Amniotic epithelial cell (primary cell): ENCODE results near the gene LRRC53.
A peak's percentile ranks its signal among the peaks of the same experiment; 100 is the strongest.

Experiments
- DNase-seq: peaks from one replicate; pipeline ENCODE4 v3.0.0-alpha.2; 2010; ENCODE audit warnings: low read depth

The LRRC53 gene

DNA sequence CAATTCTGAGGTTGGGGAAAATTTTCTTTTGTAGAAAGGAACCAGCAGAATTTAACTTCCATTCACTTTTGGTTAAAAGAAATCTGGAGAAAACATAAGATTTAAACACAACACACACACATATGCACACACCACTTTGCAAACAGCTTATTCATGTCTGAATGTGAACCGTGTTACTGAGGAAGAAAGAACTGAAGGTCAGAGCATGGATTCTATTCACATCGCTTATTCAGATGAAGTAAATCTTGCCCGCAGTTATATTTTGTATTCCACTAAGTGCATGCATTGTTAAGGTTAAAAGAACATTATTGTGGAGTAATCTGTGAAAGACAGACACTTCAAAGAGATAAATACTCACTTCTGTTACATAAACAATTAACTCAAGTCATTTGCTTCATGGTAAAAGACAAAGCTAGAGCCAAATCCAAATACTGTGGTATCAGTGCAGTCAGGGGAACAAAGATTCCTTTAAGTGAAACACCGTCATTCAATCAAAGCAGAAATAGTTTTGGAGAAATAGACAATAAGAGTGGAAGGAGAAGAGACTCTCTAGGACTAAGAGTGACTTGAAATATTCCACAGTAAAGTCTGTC, 82.0 kb downstream of the LRRC53 start:
- no peak for DNase-seq

DNA sequence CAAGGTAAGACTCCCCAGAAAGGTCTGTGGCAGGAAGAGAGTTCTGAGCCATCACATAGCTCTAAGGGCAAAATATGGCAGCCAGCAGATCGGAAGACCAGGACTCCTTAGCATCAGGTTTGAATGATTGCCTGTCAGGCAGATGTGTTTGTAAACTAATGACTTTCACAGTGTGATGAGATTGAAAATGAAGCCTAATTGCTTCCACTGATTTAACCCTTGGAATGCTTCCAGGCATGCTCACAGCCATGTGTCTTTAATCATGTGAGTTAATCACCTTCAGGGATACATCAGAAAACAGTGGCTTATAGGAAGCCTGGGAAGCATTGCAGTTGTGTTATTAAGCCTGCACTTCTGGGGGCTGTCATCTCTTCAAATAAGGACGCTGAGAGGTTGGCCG, 82.8 kb downstream of the LRRC53 start:
- no peak for DNase-seq

DNA sequence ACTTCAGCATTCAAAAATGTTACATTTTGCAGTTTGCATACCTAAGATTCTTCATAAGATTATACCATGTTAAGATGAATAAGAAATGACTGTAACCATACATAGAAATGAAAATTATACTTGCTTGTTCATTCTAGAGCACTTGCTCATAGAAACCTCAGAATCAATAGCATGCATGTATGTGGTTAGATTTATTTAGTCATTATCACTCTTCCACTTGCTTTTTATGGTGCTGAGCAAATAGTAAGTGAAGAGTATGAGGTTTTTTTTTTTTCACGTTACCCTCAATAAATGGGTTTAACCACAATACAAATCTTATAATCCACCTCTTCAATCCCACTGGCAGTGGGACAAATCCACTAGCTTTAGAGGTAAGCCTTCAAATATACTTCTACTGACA, 84.7 kb downstream of the LRRC53 start:
- DNase-seq, result peak; percentile 34

DNA sequence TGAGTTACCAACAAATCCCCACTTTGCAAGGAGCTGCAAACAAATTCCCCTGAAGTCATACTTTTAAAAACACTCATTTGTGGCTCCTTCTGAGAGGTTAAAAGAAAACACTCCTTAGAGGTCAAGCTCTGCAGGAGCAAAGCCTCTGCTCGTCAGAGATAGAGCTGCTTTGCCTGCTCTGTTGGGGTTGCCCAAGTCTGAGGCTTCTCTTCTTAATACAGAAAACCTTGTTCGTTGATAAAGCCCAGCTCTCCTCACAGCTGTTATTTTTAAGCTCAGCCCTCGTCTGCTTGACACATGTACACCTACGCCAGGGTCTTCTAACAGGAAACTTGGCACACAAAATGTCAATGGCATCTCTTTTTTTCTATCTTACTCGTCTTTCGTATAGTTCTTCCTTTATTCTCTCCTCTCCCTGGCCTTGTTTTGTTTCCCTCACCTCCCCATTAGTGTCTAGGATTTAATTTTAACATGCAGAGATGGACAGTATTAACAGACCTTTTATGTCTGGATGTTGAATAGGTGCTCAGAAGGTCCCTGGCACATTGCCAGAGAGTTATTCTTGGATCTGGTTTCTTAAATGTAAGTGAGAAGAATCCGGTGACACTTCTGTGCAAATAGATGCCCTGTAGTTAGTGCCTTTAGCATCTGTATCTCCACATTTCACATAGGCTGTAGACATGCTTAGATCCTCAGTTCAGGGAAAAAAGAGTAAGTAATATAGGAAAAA, 86.0 kb downstream of the LRRC53 start:
- DNase-seq, result peak; percentile 15

DNA sequence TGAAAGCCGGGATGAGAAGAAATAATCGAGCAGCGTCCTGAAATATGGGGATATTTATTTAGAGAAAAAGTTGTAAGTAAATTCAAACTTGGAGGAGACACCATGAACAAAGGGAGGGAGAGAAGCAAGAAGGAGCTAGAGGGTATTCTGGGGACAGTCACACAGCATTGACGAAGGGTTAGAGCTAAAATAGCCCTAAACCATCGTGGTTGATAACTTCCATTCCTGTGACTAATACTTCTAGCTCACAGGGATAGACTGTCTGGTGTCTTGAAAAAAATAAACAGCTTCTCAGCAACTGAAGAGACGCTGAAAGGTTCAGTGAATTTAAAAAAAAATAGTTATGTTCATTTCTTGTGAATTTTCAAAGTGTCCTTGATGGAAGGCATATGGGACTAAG, 86.7 kb downstream of the LRRC53 start:
- no peak for DNase-seq

DNA sequence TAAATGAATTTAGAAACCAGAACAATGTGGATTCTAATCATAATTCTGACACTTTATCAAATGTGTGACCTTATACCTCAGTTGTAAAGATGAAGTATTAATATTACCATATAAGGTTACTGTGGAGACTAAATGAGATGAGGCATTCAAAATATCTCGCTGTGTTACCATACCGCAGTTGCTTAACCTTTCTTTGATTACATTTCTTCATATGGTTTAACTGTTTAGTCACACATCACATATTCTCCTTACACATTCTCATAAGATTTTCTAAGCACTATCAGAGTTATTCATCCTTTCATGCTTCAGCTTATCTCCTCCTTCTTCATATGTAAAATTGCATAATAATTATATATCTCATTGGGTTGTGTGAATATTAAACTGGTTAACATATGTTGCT, 88.9 kb downstream of the LRRC53 start:
- DNase-seq, result peak; percentile 51

DNA sequence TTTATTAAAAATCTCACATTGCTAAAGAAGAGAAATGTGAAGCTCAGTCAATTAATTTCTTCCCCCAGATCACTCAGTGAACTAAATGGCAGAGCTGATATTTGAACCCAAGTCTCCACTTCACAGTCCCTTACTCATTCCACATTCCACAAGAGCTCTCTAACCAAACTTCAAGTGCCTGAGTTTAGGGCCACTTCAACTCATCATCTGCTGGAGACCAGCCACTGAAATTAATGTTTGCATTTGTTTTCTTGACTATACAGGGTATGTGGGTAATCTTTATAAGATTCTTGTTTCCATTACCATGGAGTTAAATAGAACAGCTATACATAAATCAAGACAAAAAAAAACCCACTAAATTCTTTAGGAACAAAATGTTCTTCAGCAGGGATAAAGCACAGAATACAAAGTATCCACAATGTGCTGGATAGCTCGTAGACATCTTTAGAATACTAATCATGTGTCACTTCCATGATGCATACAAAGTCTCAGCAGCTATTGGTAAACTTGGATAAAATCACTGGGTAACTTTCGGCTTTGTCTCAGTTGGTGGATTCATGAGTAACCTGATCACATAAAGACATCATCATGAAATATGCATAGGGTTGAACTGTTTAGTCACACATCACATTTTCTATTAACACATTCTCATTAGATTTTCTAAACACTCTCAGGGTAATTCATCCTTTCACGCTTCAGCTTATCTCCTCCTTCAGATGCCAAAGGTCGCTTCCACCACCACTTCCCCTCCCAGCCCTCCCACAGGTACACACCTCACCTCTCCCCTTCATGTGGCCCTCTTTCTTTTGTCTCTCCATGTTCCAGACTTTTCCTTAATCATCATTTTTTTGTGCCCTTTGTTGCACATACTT, 89.8 kb downstream of the LRRC53 start:
- DNase-seq, result peak; percentile 23

DNA sequence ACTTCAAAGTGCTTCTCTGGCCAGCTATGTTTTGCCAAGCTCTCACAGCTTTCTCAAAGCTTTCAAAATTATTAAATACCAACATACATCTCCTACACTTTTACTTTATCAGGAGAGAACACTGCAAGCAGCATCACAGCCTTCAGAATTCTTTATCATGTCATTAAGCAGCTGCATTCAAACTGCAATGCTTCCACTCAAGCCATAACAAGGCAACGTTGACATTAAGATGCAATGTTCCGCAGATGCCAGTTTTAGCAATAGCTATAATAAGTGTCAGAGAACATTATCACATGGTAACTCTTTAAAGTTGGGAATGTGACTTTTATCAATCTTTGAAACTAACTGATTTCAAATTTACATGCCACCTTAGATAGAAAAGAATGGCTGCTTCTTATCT, 91.9 kb downstream of the LRRC53 start:
- no peak for DNase-seq
